GM19238 (cell line): ENCODE data around the gene ANP32A.

Source experiments
- DNase-seq: peaks from one replicate; pipeline ENCODE4 v3.0.0; 2011; ENCODE audit warnings: low spot score; ENCODE audit not compliant: insufficient read length

ANP32A gene

GRCh38 chr15:68755731-68756130 lies 65.0 kb downstream of the ANP32A start:
- DNase-seq, result no peak

GRCh38 chr15:68751622-68752021 lies 69.1 kb downstream of the ANP32A start:
- DNase-seq, result no peak

- DNase-seq, result no peak
Observed at GRCh38 chr15:68749793-68750192, 70.9 kb downstream of the ANP32A start.

GRCh38 chr15:68749365-68749764 lies 71.3 kb downstream of the ANP32A start:
- no peak for DNase-seq

GRCh38 chr15:68743256-68743655 lies 77.4 kb downstream of the ANP32A start:
- DNase-seq, result no peak

GRCh38 chr15:68739390-68740080 lies 81.2 kb downstream of the ANP32A start:
- no peak for DNase-seq

- DNase-seq, result no peak
Observed at GRCh38 chr15:68735610-68736009, 85.1 kb downstream of the ANP32A start.

- DNase-seq, result no peak
Observed at GRCh38 chr15:68734881-68735280, 85.8 kb downstream of the ANP32A start.

- DNase-seq, result no peak
Observed at GRCh38 chr15:68734352-68734751, 86.3 kb downstream of the ANP32A start.

GRCh38 chr15:68733666-68734065 lies 87.0 kb downstream of the ANP32A start:
- no peak for DNase-seq

GRCh38 chr15:68732451-68732850 lies 88.2 kb downstream of the ANP32A start:
- no peak for DNase-seq

GRCh38 chr15:68730976-68731897 lies 89.5 kb downstream of the ANP32A start:
- no peak for DNase-seq

- no peak for DNase-seq
Observed at GRCh38 chr15:68730471-68730919, 90.2 kb downstream of the ANP32A start.

- no peak for DNase-seq
Observed at GRCh38 chr15:68729789-68730411, 90.8 kb downstream of the ANP32A start.
